H9 (cell line): Measurements from ENCODE around the gene MED13L. TPM values are rescaled to one million over a fixed set of nuclear protein-coding genes. Genes with fewer than 3 reads are reported as not detected.
A peak's percentile ranks its signal among the peaks of the same experiment; 100 is the strongest.

Experiments
- DNase-seq: peaks from one replicate; pipeline ENCODE4 v3.0.0-alpha.2; 2017
- H2AFZ ChIP-seq: one replicate; pipeline ENCODE4 v1.6.1; 2013; ENCODE audit warnings: mild to moderate bottlenecking, low read length, control low read depth, moderate library complexity
- H2AK5ac ChIP-seq: 2 replicates; pipeline ENCODE4 v1.6.1; 2013; ENCODE audit warnings: low read length, control low read depth, mixed read lengths; ENCODE audit not compliant: insufficient read length
- H2BK120ac ChIP-seq: one replicate; pipeline ENCODE4 v1.6.1; 2013; ENCODE audit warnings: low read depth, mild to moderate bottlenecking, low read length, control low read depth, inconsistent platforms; ENCODE audit not compliant: poor library complexity, severe bottlenecking
- H2BK12ac ChIP-seq: 2 replicates; pipeline ENCODE4 v1.6.1; 2013; ENCODE audit warnings: low read length, control low read depth, mixed read lengths, low read depth; ENCODE audit not compliant: insufficient read length
- H2BK15ac ChIP-seq: 2 replicates; pipeline ENCODE4 v1.6.1; 2013; ENCODE audit warnings: low read depth, low read length, control low read depth
- H2BK20ac ChIP-seq: one replicate; pipeline ENCODE4 v1.6.1; 2013; ENCODE audit warnings: low read depth, mild to moderate bottlenecking, low read length, control low read depth, inconsistent platforms; ENCODE audit not compliant: poor library complexity, severe bottlenecking
- H2BK5ac ChIP-seq: 2 replicates; pipeline ENCODE4 v1.6.1; 2013; ENCODE audit warnings: low read length, control low read depth, mixed read lengths; ENCODE audit not compliant: insufficient read length
- H3K14ac ChIP-seq: 2 replicates; pipeline ENCODE4 v1.6.1; 2013; ENCODE audit warnings: low read length, control low read depth; ENCODE audit not compliant: insufficient read depth
- H3K18ac ChIP-seq: 2 replicates; pipeline ENCODE4 v1.6.1; 2013; ENCODE audit warnings: low read depth, mild to moderate bottlenecking, mixed read lengths, low read length, control low read depth; ENCODE audit not compliant: insufficient read length
- H3K23ac ChIP-seq: 2 replicates; pipeline ENCODE4 v1.6.1; 2013; ENCODE audit warnings: low read length, control low read depth, mixed read lengths, low read depth; ENCODE audit not compliant: insufficient read length
- H3K23me2 ChIP-seq: 2 replicates; pipeline ENCODE4 v1.6.1; 2013; ENCODE audit warnings: low read depth, mild to moderate bottlenecking, mixed read lengths, low read length, control low read depth; ENCODE audit not compliant: insufficient read length, poor library complexity, severe bottlenecking
- H3K27ac ChIP-seq: 2 replicates; pipeline ENCODE4 v1.5.1; 2013; ENCODE audit warnings: low read length, control low read depth, mixed read lengths, low read depth; ENCODE audit not compliant: insufficient read length
- H3K27me3 ChIP-seq: 2 replicates; pipeline ENCODE4 v1.6.1; 2013; ENCODE audit warnings: low read length, control low read depth, inconsistent platforms; ENCODE audit not compliant: insufficient read depth
- H3K4ac ChIP-seq: 2 replicates; pipeline ENCODE4 v1.6.1; 2013; ENCODE audit warnings: low read depth, mild to moderate bottlenecking, control low read depth, inconsistent platforms, low read length, moderate library complexity
- H3K4me1 ChIP-seq: 2 replicates; pipeline ENCODE4 v1.6.1; 2013; ENCODE audit warnings: low read length, control low read depth, inconsistent platforms; ENCODE audit not compliant: insufficient read depth
- H3K4me2 ChIP-seq: 2 replicates; pipeline ENCODE4 v1.6.1; 2013; ENCODE audit warnings: low read length, control low read depth, mixed read lengths; ENCODE audit not compliant: insufficient read length, insufficient read depth
- H3K56ac ChIP-seq: 2 replicates; pipeline ENCODE4 v1.6.1; 2013; ENCODE audit warnings: low read depth, mild to moderate bottlenecking, mixed read lengths, low read length, control low read depth; ENCODE audit not compliant: insufficient read length
- H3K79me1 ChIP-seq: 2 replicates; pipeline ENCODE4 v1.6.1; 2013; ENCODE audit warnings: low read depth, mild to moderate bottlenecking, moderate library complexity, low read length, control low read depth, inconsistent platforms; ENCODE audit not compliant: insufficient read depth, poor library complexity, severe bottlenecking
- H3K79me2 ChIP-seq: 2 replicates; pipeline ENCODE4 v1.6.1; 2013; ENCODE audit warnings: low read length, control low read depth, inconsistent platforms; ENCODE audit not compliant: insufficient read depth
- H3K9ac ChIP-seq: 2 replicates; pipeline ENCODE4 v1.6.1; 2013; ENCODE audit warnings: low read length, control low read depth, mixed read lengths; ENCODE audit not compliant: insufficient read length; ENCODE audit errors: extremely low read depth
- H3K9me3 ChIP-seq: one replicate; pipeline ENCODE4 v1.6.1; 2013; ENCODE audit warnings: low read depth, low read length, inconsistent platforms; ENCODE audit not compliant: control insufficient read depth
- H3T11ph ChIP-seq: one replicate; pipeline ENCODE4 v1.6.1; 2013; ENCODE audit warnings: mild to moderate bottlenecking, low read length, control low read depth, inconsistent platforms
- H4K20me1 ChIP-seq: one replicate; pipeline ENCODE4 v1.6.1; 2013; ENCODE audit not compliant: control insufficient read depth, insufficient read length, insufficient read depth
- H4K5ac ChIP-seq: 2 replicates; pipeline ENCODE4 v1.6.1; 2013; ENCODE audit warnings: low read depth, mild to moderate bottlenecking, mixed read lengths, low read length, control low read depth; ENCODE audit not compliant: insufficient read length
- H4K8ac ChIP-seq: replicated peaks from 2 replicates; pipeline ENCODE4 v1.6.1; 2013; ENCODE audit warnings: low read length, control low read depth, mixed read lengths, low read depth; ENCODE audit not compliant: insufficient read length
- H4K91ac ChIP-seq: 2 replicates; pipeline ENCODE4 v1.6.1; 2013; ENCODE audit warnings: low read depth, mild to moderate bottlenecking, moderate library complexity, mixed read lengths, low read length, control low read depth; ENCODE audit not compliant: insufficient read length
- H3K27ac Mint-ChIP-seq, 3 experiments: 2 replicates in 2 of 3; 3 replicates in 1 of 3; pipeline ENCODE4 v1.8.0; 2020 to 2021; ENCODE audit warnings: mixed read lengths in 3 of 3, mild to moderate bottlenecking in 1 of 3, moderate library complexity in 1 of 3
- H3K27me3 Mint-ChIP-seq: 2 replicates; pipeline ENCODE4 v1.8.0; 2021; ENCODE audit warnings: low read depth, mild to moderate bottlenecking, moderate library complexity, mixed read lengths
- H3K36me3 Mint-ChIP-seq, 3 experiments: 2 replicates in 2 of 3; 3 replicates in 1 of 3; pipeline ENCODE4 v1.8.0; 2020 to 2021; ENCODE audit warnings: low read depth in 3 of 3, mixed read lengths in 3 of 3; ENCODE audit not compliant: insufficient read depth in 1 of 3
- H3K4me1 Mint-ChIP-seq, 2 experiments: 2 replicates each; pipeline ENCODE4 v1.8.0; 2020; ENCODE audit warnings: mixed read lengths in 2 of 2
- H3K4me3 Mint-ChIP-seq, 2 experiments: 2 replicates in 1 of 2; 3 replicates in 1 of 2; pipeline ENCODE4 v1.8.0; 2020 to 2021; ENCODE audit warnings: mild to moderate bottlenecking in 2 of 2, mixed read lengths in 2 of 2, moderate library complexity in 1 of 2
- H3K9me3 Mint-ChIP-seq, 2 experiments: 2 replicates in 1 of 2; 3 replicates in 1 of 2; pipeline ENCODE4 v1.8.0; 2020; ENCODE audit warnings: mild to moderate bottlenecking in 2 of 2, mixed read lengths in 2 of 2, moderate library complexity in 1 of 2
- CTCF ChIP-seq: fragments of 200-600 bp; sonication (generic); conservative IDR thresholded peaks from 3 replicates; pipeline ENCODE4 v1.8.0; 2021; ENCODE audit warnings: antibody characterized with exemption, mild to moderate bottlenecking
- WGBS: extraction: QIAGEN DNeasy Blood & Tissue Kit; methylation state at CpG from one replicate; pipeline ENCODE4 v1.1.7; 2013; ENCODE audit warnings: missing lambda C conversion rate, low lambda C conversion rate, mixed read lengths; ENCODE audit not compliant: insufficient read length; ENCODE audit errors: extremely low coverage; 5-methylcytosine and 5-hydroxymethylcytosine counted together
- total RNA-seq: library from RNA; stranded (reverse); gene quantifications from 2 replicates; pipeline ENCODE4 v1.2.1, GENCODE V29; 2021

Gene MED13L
- total RNA-seq, 1 experiment from 2014 or later, result 52.4 TPM

GRCh38 chr12:116164250-116165035, 113.0 kb downstream of the MED13L start:
- Histone ChIP-seq H3K4ac (no peak overlapping the region), H2AK5ac (no peak overlapping the region), H3K23ac (no peak overlapping the region), H2BK15ac (no peak overlapping the region), H2BK5ac (no peak overlapping the region), H3K27me3 (no peaks in the 10 kb centered on the region), H3K23me2 (no peaks in the 10 kb centered on the region), H4K20me1 (no peaks in the 10 kb centered on the region), H2BK12ac (no peak overlapping the region), H2BK120ac (no peak overlapping the region), H4K5ac (no peak overlapping the region), H4K8ac (no peak overlapping the region), H3K4me2 (no peak overlapping the region), H3K56ac (no peak overlapping the region), H3K9me3 (no peaks in the 10 kb centered on the region), H4K91ac (no peak overlapping the region), H2AFZ (no peak overlapping the region), H3K18ac (no peak overlapping the region), H2BK20ac (no peak overlapping the region), H3K79me2 (peaks cover 6% of the 10 kb centered on the region; the same call in 1 of the 2 replicates), H3K79me1 (peaks cover 2% of the 10 kb centered on the region), H3K27ac (no peak overlapping the region), H3K9ac (no peak overlapping the region), H3K4me1 (no peaks in the 10 kb centered on the region), H3K14ac (no peak overlapping the region), H3T11ph (no peak overlapping the region)
- no peak for TF ChIP-seq CTCF
- Mint-ChIP-seq H3K4me1 (peaks cover 33 to 35% of the 10 kb centered on the region in 2 experiments), H3K4me3 (no peak overlapping the region), H3K36me3 (no peaks in the 10 kb centered on the region), H3K27me3 (no peaks in the 10 kb centered on the region), H3K9me3 (no peaks in the 10 kb centered on the region), H3K27ac (peak overlapping the region in 1 of 3 experiments; percentile 72; a peak in 2 of 7 replicates)
- no peak for DNase-seq
- WGBS, result no CpG with 5 or more reads among the region's 3 CpGs
